Measurements from ENCODE around the gene CRMP1.

- TF ChIP-seq, protein P1, sequence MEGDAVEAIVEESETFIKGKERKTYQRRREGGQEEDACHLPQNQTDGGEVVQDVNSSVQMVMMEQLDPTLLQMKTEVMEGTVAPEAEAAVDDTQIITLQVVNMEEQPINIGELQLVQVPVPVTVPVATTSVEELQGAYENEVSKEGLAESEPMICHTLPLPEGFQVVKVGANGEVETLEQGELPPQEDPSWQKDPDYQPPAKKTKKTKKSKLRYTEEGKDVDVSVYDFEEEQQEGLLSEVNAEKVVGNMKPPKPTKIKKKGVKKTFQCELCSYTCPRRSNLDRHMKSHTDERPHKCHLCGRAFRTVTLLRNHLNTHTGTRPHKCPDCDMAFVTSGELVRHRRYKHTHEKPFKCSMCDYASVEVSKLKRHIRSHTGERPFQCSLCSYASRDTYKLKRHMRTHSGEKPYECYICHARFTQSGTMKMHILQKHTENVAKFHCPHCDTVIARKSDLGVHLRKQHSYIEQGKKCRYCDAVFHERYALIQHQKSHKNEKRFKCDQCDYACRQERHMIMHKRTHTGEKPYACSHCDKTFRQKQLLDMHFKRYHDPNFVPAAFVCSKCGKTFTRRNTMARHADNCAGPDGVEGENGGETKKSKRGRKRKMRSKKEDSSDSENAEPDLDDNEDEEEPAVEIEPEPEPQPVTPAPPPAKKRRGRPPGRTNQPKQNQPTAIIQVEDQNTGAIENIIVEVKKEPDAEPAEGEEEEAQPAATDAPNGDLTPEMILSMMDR (IDR thresholded peaks at IDR 0.05) = no peak
- TF ChIP-seq POLR2A (IDR thresholded peaks at IDR 0.05) = no peak
Measured at GRCh38 chr4:5881340-5881739, 11.5 kb downstream of the CRMP1 start.

Data from body of pancreas (tissue), 4 donors.